MCF 10A (cell line): Measurements from ENCODE around the gene SRPX2. TPM values are rescaled to one million over a fixed set of nuclear protein-coding genes. Genes with fewer than 3 reads are reported as not detected.

ENCODE experiments used
- Bru-seq: library from RNA; stranded (reverse); fragments of 400-500 nt; gene quantifications from one replicate; lab custom pipeline; 2021; lab: Mats Ljungman, UMichigan
- BruChase-seq, 2 experiments: library from RNA; stranded (reverse); fragments of 400-500 nt; gene quantifications; one replicate each; lab custom pipeline; 2021; lab: Mats Ljungman, UMichigan
- BruUV-seq: library from RNA; stranded (reverse); fragments of 400-500 nt; replicated peaks from 2 replicates; lab custom pipeline; 2021; lab: Mats Ljungman, UMichigan
- CTCF ChIA-PET: fragments of 300-600 bp; sonication (Branson Sonifier 250); formaldehyde crosslinking; extraction: SDS; loops from one replicate; lab custom pipeline; 2021; ENCODE audit warnings: antibody characterized with exemption, inconsistent platforms; lab: Yijun Ruan, JAX
- POLR2A ChIA-PET: fragments of 300-600, 350-650 bp; sonication (Branson Sonifier 250); formaldehyde crosslinking; extraction: SDS; loops from one replicate; lab custom pipeline; 2020; ENCODE audit warnings: antibody characterized with exemption, inconsistent platforms; lab: Yijun Ruan, JAX
- DNase-seq: peaks from one replicate; pipeline ENCODE4 v3.0.0-alpha.2; 2018; ENCODE audit not compliant: unreplicated experiment
- H3K27ac Mint-ChIP-seq: one replicate; pipeline ENCODE4 v1.8.0; 2022; ENCODE audit warnings: mild to moderate bottlenecking, low read depth, mixed read lengths; ENCODE audit not compliant: unreplicated experiment
- H3K27me3 Mint-ChIP-seq: one replicate; pipeline ENCODE4 v1.8.0; 2022; ENCODE audit warnings: mixed read lengths; ENCODE audit not compliant: insufficient read depth, unreplicated experiment
- H3K36me3 Mint-ChIP-seq: one replicate; pipeline ENCODE4 v1.8.0; 2022; ENCODE audit warnings: mild to moderate bottlenecking, moderate library complexity, mixed read lengths; ENCODE audit not compliant: insufficient read depth, unreplicated experiment
- H3K4me1 Mint-ChIP-seq: one replicate; pipeline ENCODE4 v1.8.0; 2022; ENCODE audit warnings: mixed read lengths; ENCODE audit not compliant: insufficient read depth, unreplicated experiment
- H3K4me3 Mint-ChIP-seq: one replicate; pipeline ENCODE4 v1.8.0; 2022; ENCODE audit warnings: mild to moderate bottlenecking, moderate library complexity, mixed read lengths; ENCODE audit not compliant: unreplicated experiment
- H3K9me3 Mint-ChIP-seq: one replicate; pipeline ENCODE4 v1.8.0; 2022; ENCODE audit warnings: mixed read lengths; ENCODE audit not compliant: unreplicated experiment
- intact Hi-C: fragments of 100-400 bp; cut with micrococcal nuclease; formaldehyde crosslinking; loops from 2 replicates; pipeline ENCODE4 v1.14.1; 2022
- long read RNA-seq: library from polyadenylated mRNA; stranded (forward); transcript quantifications from one replicate; pipeline ENCODE4 v2.0.0, GENCODE V29; 2022
- total RNA-seq: library from RNA; stranded (reverse); gene quantifications from 2 replicates; pipeline ENCODE4 v1.2.3, GENCODE V29; 2022
- TF ChIP-seq, protein P1 (sequence below): fragments of 200-600 bp; IDR thresholded peaks from one replicate; pipeline ENCODE4 v1.8.0; 2022; ENCODE audit warnings: antibody characterized with exemption, mild to moderate bottlenecking; ENCODE audit not compliant: unreplicated experiment

Gene SRPX2, protein sequence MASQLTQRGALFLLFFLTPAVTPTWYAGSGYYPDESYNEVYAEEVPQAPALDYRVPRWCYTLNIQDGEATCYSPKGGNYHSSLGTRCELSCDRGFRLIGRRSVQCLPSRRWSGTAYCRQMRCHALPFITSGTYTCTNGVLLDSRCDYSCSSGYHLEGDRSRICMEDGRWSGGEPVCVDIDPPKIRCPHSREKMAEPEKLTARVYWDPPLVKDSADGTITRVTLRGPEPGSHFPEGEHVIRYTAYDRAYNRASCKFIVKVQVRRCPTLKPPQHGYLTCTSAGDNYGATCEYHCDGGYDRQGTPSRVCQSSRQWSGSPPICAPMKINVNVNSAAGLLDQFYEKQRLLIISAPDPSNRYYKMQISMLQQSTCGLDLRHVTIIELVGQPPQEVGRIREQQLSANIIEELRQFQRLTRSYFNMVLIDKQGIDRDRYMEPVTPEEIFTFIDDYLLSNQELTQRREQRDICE
- total RNA-seq = 4.7 and 5.3 TPM in 2 replicates
- Bru-seq, nascent RNA = percentile 42 among the genes with signal in this experiment
- percentile 56 among the genes with signal in this experiment for BruChase-seq, experiment 1, labeled RNA remaining after a 6-hour chase
- BruChase-seq, experiment 2, labeled RNA remaining after a 2-hour chase = percentile 45 among the genes with signal in this experiment
- long read RNA-seq, full-length matches to known transcripts = 2 of 4 reads
- long read RNA-seq, partial matches to known transcripts = 0 of 4 reads
- long read RNA-seq, other reads (novel, unspliced or antisense) = 2 of 4 reads

- TF ChIP-seq, protein P1, sequence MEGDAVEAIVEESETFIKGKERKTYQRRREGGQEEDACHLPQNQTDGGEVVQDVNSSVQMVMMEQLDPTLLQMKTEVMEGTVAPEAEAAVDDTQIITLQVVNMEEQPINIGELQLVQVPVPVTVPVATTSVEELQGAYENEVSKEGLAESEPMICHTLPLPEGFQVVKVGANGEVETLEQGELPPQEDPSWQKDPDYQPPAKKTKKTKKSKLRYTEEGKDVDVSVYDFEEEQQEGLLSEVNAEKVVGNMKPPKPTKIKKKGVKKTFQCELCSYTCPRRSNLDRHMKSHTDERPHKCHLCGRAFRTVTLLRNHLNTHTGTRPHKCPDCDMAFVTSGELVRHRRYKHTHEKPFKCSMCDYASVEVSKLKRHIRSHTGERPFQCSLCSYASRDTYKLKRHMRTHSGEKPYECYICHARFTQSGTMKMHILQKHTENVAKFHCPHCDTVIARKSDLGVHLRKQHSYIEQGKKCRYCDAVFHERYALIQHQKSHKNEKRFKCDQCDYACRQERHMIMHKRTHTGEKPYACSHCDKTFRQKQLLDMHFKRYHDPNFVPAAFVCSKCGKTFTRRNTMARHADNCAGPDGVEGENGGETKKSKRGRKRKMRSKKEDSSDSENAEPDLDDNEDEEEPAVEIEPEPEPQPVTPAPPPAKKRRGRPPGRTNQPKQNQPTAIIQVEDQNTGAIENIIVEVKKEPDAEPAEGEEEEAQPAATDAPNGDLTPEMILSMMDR = no peak
- peak within 1 kb of the TSS; percentile 62 for H3K4me3 Mint-ChIP-seq
- peaks cover 15% of the 10 kb centered on the region for H3K4me1 Mint-ChIP-seq
- ChIA-PET CTCF (interaction anchor here (0.7 to 2.0 kb wide), 5 partner anchors 9 to 133 kb away, joined by 3 to 6 read pairs (median 6); no protein-coding TSS in a partner anchor), POLR2A (interaction anchor here (1.8 kb wide), 1 partner anchor 19 kb away, joined by 9 read pairs; no protein-coding TSS in a partner anchor)
- BruUV-seq = TSS peak; percentile 73
- no peaks in the 10 kb centered on the region for H3K9me3 Mint-ChIP-seq
- peaks cover 59% of the 10 kb centered on the region for H3K27me3 Mint-ChIP-seq
- peak; percentile 86 for DNase-seq
- no peaks in the 10 kb centered on the region for H3K36me3 Mint-ChIP-seq
- peak within 1 kb of the TSS; percentile 57 for H3K27ac Mint-ChIP-seq
- intact Hi-C loops = no loop called here
Observed at GRCh38 chrX:100643956-100644860, at the start of gene SRPX2. SRPX2 (plus strand) TSS chrX:100644199; CDS start chrX:100646323, 2,124 bp downstream.

GRCh38 chrX:100596601-100597000, 47.4 kb upstream of the SRPX2 start:
- TF ChIP-seq, protein P1 = no peak
- Mint-ChIP-seq H3K4me3 (no peak overlapping the region), H3K36me3 (no peaks in the 10 kb centered on the region), H3K9me3 (no peaks in the 10 kb centered on the region), H3K4me1 (no peaks in the 10 kb centered on the region), H3K27me3 (peaks cover 84% of the 10 kb centered on the region), H3K27ac (no peak overlapping the region)
- DNase-seq = no peak
- intact Hi-C loops = no loop called here
- BruUV-seq = no TSS peak
- ChIA-PET POLR2A (no interaction called here), CTCF (interaction anchor here (2.1 kb wide), 1 partner anchor 10 kb away, joined by 6 read pairs; no protein-coding TSS in a partner anchor)

DNA sequence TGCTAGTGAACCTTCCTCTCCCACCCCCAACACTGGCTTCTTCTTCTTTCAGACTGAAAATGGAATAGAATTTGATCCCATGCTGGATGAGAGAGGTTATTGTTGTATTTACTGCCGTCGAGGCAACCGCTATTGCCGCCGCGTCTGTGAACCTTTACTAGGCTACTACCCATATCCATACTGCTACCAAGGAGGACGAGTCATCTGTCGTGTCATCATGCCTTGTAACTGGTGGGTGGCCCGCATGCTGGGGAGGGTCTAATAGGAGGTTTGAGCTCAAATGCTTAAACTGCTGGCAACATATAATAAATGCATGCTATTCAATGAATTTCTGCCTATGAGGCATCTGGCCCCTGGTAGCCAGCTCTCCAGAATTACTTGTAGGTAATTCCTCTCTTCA, 44.5 kb upstream of the SRPX2 start:
- POLR2A ChIA-PET = no interaction called here
- intact Hi-C loops = no loop called here
- Mint-ChIP-seq H3K27me3 (peaks cover 75% of the 10 kb centered on the region), H3K27ac (no peak overlapping the region), H3K9me3 (no peaks in the 10 kb centered on the region), H3K36me3 (no peaks in the 10 kb centered on the region), H3K4me3 (no peak overlapping the region), H3K4me1 (no peaks in the 10 kb centered on the region)
- BruUV-seq = no TSS peak
- no peak for DNase-seq
- TF ChIP-seq, protein P1 = no peak
- CTCF ChIA-PET = interaction anchor here (0.5 to 1.8 kb wide), 5 partner anchors 37 to 87 kb away, joined by 3 to 6 read pairs (median 4); no protein-coding TSS in a partner anchor
